A549 (cell line): ENCODE results near the gene PDPK1. TPM values are rescaled to one million over a fixed set of nuclear protein-coding genes. Genes with fewer than 3 reads are reported as not detected.

Source experiments
- ATAC-seq, 2 experiments: fragments of 200-7000 bp in 1 of 2; fragments of >200 bp in 1 of 2; cut with Nextera tagmentation in 1 of 2; cut with Tn5 transposase in 1 of 2; 3 replicates each; pipeline versions ENCODE4 v1.8.0 to v1.9.1; 2018 to 2020; ENCODE audit warnings: mild to moderate bottlenecking in 1 of 2, moderate library complexity in 1 of 2
- CTCF ChIA-PET: fragments of 300-600 bp; sonication (Branson Sonifier 250); formaldehyde crosslinking; extraction: SDS; loops from one replicate; lab custom pipeline; 2021; ENCODE audit warnings: antibody characterized with exemption, inconsistent platforms; lab: Yijun Ruan, JAX
- POLR2A ChIA-PET: fragments of 350-600 bp; formaldehyde crosslinking; extraction: SDS; loops from one replicate; lab custom pipeline; 2021; ENCODE audit warnings: antibody characterized with exemption, inconsistent platforms; lab: Yijun Ruan, JAX
- DNase-seq, 2 experiments: peaks; one replicate each; pipeline versions ENCODE4 v3.0.0 to v3.0.0-alpha.2; 2011 to 2016; ENCODE audit warnings: low read depth in 1 of 2, low spot score in 1 of 2
- FAIRE-seq: peaks from 2 replicates; lab custom pipeline; 2011; peaks lifted over from hg19 to GRCh38; lab: Jason Lieb, UNC
- H3K27ac ChIP-seq, 2 experiments: fragments of >200 bp; sonication (Bioruptor Twin); formaldehyde crosslinking; 3 replicates each; pipeline ENCODE4 v1.5.1; 2016 to 2017
- H3K4me1 ChIP-seq: fragments of >200 bp; sonication (Bioruptor Twin); formaldehyde crosslinking; 3 replicates; pipeline ENCODE4 v1.6.1; 2016
- H3K4me2 ChIP-seq: fragments of >200 bp; sonication (Bioruptor Twin); formaldehyde crosslinking; 3 replicates; pipeline ENCODE4 v1.6.1; 2016
- H3K4me3 ChIP-seq: fragments of >200 bp; sonication (Bioruptor Twin); formaldehyde crosslinking; 3 replicates; pipeline ENCODE4 v1.5.1; 2016
- H3K9me3 ChIP-seq: fragments of >200 bp; sonication (Bioruptor Twin); formaldehyde crosslinking; 3 replicates; pipeline ENCODE4 v1.6.1; 2016
- BCL3 ChIP-seq: fragments of >200 bp; sonication (Bioruptor Twin); formaldehyde crosslinking; IDR thresholded peaks from 3 replicates; pipeline ENCODE4 v1.6.1; 2016
- CBX8 ChIP-seq: fragments of 200-600 bp; sonication (generic); IDR thresholded peaks from 2 replicates; pipeline ENCODE4 v1.6.1; 2016
- CEBPB ChIP-seq, 2 experiments: fragments of >200 bp in 1 of 2; sonication (Bioruptor Twin) in 1 of 2; formaldehyde crosslinking in 1 of 2; IDR thresholded peaks; 2 replicates each; pipeline ENCODE4 v1.6.1; 2012 to 2016
- CHD2 ChIP-seq: fragments of 150-350 bp; IDR thresholded peaks from 2 replicates; pipeline ENCODE4 v1.6.1; 2014; ENCODE audit warnings: low read length; ENCODE audit not compliant: partially characterized antibody
- CTCF ChIP-seq: fragments of >200 bp; sonication (Bioruptor Twin); formaldehyde crosslinking; IDR thresholded peaks from 3 replicates; pipeline ENCODE4 v1.5.1; 2016
- EHF ChIP-seq: fragments of 250-450 bp; sonication (Bioruptor Pico); IDR thresholded peaks from 2 replicates; pipeline ENCODE4 v1.5.0; 2020; ENCODE audit warnings: mild to moderate bottlenecking
- EHMT2 ChIP-seq: fragments of 200-600 bp; sonication (generic); IDR thresholded peaks from 2 replicates; pipeline ENCODE4 v1.6.1; 2016; ENCODE audit warnings: antibody characterized with exemption, low read depth, mild to moderate bottlenecking, moderate library complexity
- EP300 ChIP-seq, 2 experiments: fragments of >200 bp; sonication (Bioruptor Twin); formaldehyde crosslinking; IDR thresholded peaks; 2 replicates in 1 of 2; 3 replicates in 1 of 2; pipeline ENCODE4 v1.6.1; 2016 to 2017
- HES2 ChIP-seq: fragments of >200 bp; sonication (Bioruptor Twin); formaldehyde crosslinking; IDR thresholded peaks from 2 replicates; pipeline ENCODE4 v1.6.1; 2016
- HOXB5 ChIP-seq: fragments of 250-450 bp; sonication (Bioruptor Pico); IDR thresholded peaks from 2 replicates; pipeline ENCODE4 v1.5.0; 2020; ENCODE audit warnings: mild to moderate bottlenecking, moderate library complexity
- JUNB ChIP-seq: fragments of >200 bp; sonication (Bioruptor Twin); formaldehyde crosslinking; IDR thresholded peaks from 2 replicates; pipeline ENCODE4 v1.6.1; 2016
- KDM5A ChIP-seq: fragments of 200-600 bp; sonication (generic); IDR thresholded peaks from 2 replicates; pipeline ENCODE4 v1.6.1; 2016; ENCODE audit warnings: antibody characterized with exemption, mild to moderate bottlenecking
- MAFK ChIP-seq: fragments of 450-650 bp; IDR thresholded peaks from 2 replicates; pipeline ENCODE4 v1.6.1; 2014; ENCODE audit not compliant: partially characterized antibody
- MYC ChIP-seq: IDR thresholded peaks from 2 replicates; pipeline ENCODE4 v1.6.1; 2012; ENCODE audit warnings: mild to moderate bottlenecking, inconsistent platforms, low read length, improper control_type of control experiment, borderline replicate concordance
- NFE2L2 ChIP-seq: fragments of 150-350 bp; conservative IDR thresholded peaks from 2 replicates; pipeline ENCODE4 v1.6.1; 2014; ENCODE audit warnings: low read length
- NR3C1 ChIP-seq: fragments of >200 bp; sonication (Bioruptor Twin); formaldehyde crosslinking; IDR thresholded peaks from 3 replicates; pipeline ENCODE4 v1.6.1; 2017
- PBX3 ChIP-seq: IDR thresholded peaks from 2 replicates; pipeline ENCODE4 v1.6.1; 2012
- POLR2A ChIP-seq: IDR thresholded peaks from 2 replicates; pipeline ENCODE4 v1.6.1; 2012; ENCODE audit warnings: mild to moderate bottlenecking, low read length
- POLR2AphosphoS2 ChIP-seq: conservative IDR thresholded peaks from 2 replicates; pipeline ENCODE4 v1.6.1; 2012; ENCODE audit warnings: low read length, improper control_type of control experiment, inconsistent platforms
- RFX5 ChIP-seq: fragments of 450-650 bp; IDR thresholded peaks from 2 replicates; pipeline ENCODE4 v1.7.1; 2014; ENCODE audit warnings: antibody characterized with exemption, mild to moderate bottlenecking, moderate library complexity
- SMC3 ChIP-seq: fragments of >200 bp; sonication (Bioruptor Twin); formaldehyde crosslinking; IDR thresholded peaks from 3 replicates; pipeline ENCODE4 v1.6.1; 2018; ENCODE audit warnings: inconsistent platforms
- SREBF2 ChIP-seq: fragments of 450-650 bp; IDR thresholded peaks from 2 replicates; pipeline ENCODE4 v1.6.1; 2014; ENCODE audit warnings: mild to moderate bottlenecking, moderate library complexity
- ZNF302 ChIP-seq: fragments of 250-450 bp; sonication (Bioruptor Pico); IDR thresholded peaks from 2 replicates; pipeline ENCODE4 v1.9.0; 2021; ENCODE audit warnings: inconsistent platforms, mild to moderate bottlenecking, moderate library complexity
- ZSCAN20 ChIP-seq: fragments of 250-450 bp; sonication (Bioruptor Pico); IDR thresholded peaks from 2 replicates; pipeline ENCODE4 v1.8.0; 2022; ENCODE audit warnings: mild to moderate bottlenecking, moderate library complexity
- WGBS: methylation state at CpG from one replicate; pipeline ENCODE4 v1.1.6; 2017; ENCODE audit errors: missing lambda C conversion rate; 5-methylcytosine and 5-hydroxymethylcytosine counted together
- polyA plus RNA-seq, 4 experiments: library from polyadenylated mRNA; depleted of rRNA in 3 of 4; stranded (reverse); fragments of >200 nt; fragmentation: RNase III in 1 of 4; extraction: RNeasy Plus Mini Kit Qiagen cat#74134 plus additional on column Dnase treatment in 1 of 4; gene quantifications; 2 replicates in 3 of 4; 3 replicates in 1 of 4; pipeline ENCODE4 v1.2.3, GENCODE V29; 2011 to 2017
- TF ChIP-seq, protein P1 (sequence below): fragments of 450-650 bp; IDR thresholded peaks from 2 replicates; pipeline ENCODE4 v1.6.1; 2014; ENCODE audit warnings: antibody characterized with exemption
- TF ChIP-seq, protein P2 (sequence below): IDR thresholded peaks from 2 replicates; pipeline ENCODE4 v1.6.1; 2012; ENCODE audit warnings: low read depth, borderline replicate concordance

The PDPK1 gene
- polyA plus RNA-seq, 2 of the 4 experiments (the other 2 are of a cell fraction): 17.7 to 29.7 TPM

- WGBS: 100% methylated on average over 4 of the region's 11 CpGs
These were observed 30.2 kb upstream of the PDPK1 start for GRCh38 chr16:2507665-2508064.

GRCh38 chr16:2508722-2509400, 29.0 kb upstream of the PDPK1 start:
- no peak for FAIRE-seq
- 84% methylated on average over 17 of the region's 18 CpGs for WGBS
- Histone ChIP-seq H3K27ac (no peak overlapping the region), H3K4me3 (no peak overlapping the region), H3K4me1 (peaks cover 5% of the 10 kb centered on the region), H3K9me3 (no peaks in the 10 kb centered on the region), H3K4me2 (no peak overlapping the region)
- no peak for DNase-seq
- no peak for ATAC-seq
- ChIA-PET CTCF (interaction anchor here (2.7 to 8.0 kb wide), 2 partner anchors 7 to 35 kb away, joined by 7 to 91 read pairs; partner anchors contain the start of gene TBC1D24), POLR2A (interaction anchor here (0.7 kb wide), 1 partner anchor 21 kb away, joined by 3 read pairs; no protein-coding TSS in a partner anchor)
- TF ChIP-seq ZNF302 (CRISPR knock-in tag) (no peak), SREBF2 (no peak)

More at GRCh38 chr16:2507665-2508064, 30.2 kb upstream of the PDPK1 start:
- ATAC-seq (no peak), FAIRE-seq (no peak), DNase-seq (no peak)
- H3K9me3 ChIP-seq: no peaks in the 10 kb centered on the region
- H3K4me1 ChIP-seq: peaks cover 8% of the 10 kb centered on the region
- TF ChIP-seq EP300 (IDR thresholded peaks at IDR 0.05) (no peak), EHF (CRISPR knock-in tag) (no peak), POLR2AphosphoS2 (no peak), HES2 (no peak)
- H3K4me2 ChIP-seq: no peak overlapping the region
- ChIA-PET CTCF (interaction anchor here (2.7 kb wide), 1 partner anchor 33 kb away, joined by 7 read pairs; the partner anchor contains the start of gene TBC1D24), POLR2A (no interaction called here)
- H3K4me3 ChIP-seq: no peak overlapping the region
- H3K27ac ChIP-seq: no peak overlapping the region

DNA sequence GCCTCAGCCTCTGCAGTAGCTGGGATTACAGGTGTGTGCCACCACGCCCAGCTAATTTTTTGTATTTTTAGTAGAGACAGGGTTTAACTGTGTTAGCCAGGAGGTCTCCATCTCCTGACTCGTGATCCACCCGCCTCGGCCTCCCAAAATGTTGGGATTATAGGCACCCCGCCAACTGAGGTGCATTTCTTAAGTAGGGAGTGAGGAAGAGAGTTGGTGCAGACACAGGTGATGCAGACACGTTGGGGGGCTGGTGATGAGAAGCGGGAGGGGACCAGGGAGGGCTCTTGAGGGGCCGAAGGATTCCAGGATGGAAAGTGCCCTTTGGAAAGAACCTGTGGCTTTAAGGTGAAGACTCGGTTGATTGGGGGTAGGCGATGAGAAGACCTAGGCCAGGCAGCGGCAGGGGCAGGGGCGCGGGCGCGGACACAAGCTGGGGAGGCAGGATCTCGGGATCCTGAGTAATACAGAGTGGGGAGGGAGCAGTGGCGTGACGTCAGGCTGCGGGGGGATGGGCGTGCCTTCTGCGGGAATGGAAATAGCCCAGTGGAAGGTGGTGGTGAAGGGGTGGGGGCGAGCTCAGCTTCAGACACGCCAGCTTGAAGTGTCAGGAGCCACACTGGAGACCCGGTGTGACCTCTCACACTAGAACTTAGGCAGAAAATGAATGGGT, 26.6 kb upstream of the PDPK1 start:
- peaks cover 20% of the 10 kb centered on the region for H3K4me1 ChIP-seq
- H3K27ac ChIP-seq: no peak overlapping the region
- H3K4me3 ChIP-seq: no peak overlapping the region
- ATAC-seq (no peak), DNase-seq (no peak), FAIRE-seq (no peak)
- ChIA-PET CTCF (interaction anchor here (1.1 to 8.0 kb wide), 2 partner anchors 9 to 80 kb away, joined by 3 to 91 read pairs; no protein-coding TSS in a partner anchor), POLR2A (no interaction called here)
- 75% methylated on average over 24 of the region's 24 CpGs for WGBS
- no peaks in the 10 kb centered on the region for H3K9me3 ChIP-seq
- TF ChIP-seq NR3C1: no peak
- no peak for TF ChIP-seq EHMT2
- no peak for TF ChIP-seq KDM5A
- TF ChIP-seq, protein P1, sequence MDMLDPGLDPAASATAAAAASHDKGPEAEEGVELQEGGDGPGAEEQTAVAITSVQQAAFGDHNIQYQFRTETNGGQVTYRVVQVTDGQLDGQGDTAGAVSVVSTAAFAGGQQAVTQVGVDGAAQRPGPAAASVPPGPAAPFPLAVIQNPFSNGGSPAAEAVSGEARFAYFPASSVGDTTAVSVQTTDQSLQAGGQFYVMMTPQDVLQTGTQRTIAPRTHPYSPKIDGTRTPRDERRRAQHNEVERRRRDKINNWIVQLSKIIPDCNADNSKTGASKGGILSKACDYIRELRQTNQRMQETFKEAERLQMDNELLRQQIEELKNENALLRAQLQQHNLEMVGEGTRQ: no peak
- TF ChIP-seq HOXB5: no peak
- no peak for TF ChIP-seq MYC
- no peak for TF ChIP-seq JUNB
- no peak for TF ChIP-seq CTCF
- TF ChIP-seq POLR2A: no peak
- no peak for TF ChIP-seq CHD2
- TF ChIP-seq, protein P2, sequence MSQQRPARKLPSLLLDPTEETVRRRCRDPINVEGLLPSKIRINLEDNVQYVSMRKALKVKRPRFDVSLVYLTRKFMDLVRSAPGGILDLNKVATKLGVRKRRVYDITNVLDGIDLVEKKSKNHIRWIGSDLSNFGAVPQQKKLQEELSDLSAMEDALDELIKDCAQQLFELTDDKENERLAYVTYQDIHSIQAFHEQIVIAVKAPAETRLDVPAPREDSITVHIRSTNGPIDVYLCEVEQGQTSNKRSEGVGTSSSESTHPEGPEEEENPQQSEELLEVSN: no peak
- TF ChIP-seq BCL3: no peak
- no peak for TF ChIP-seq CEBPB (IDR thresholded peaks at IDR 0.05)
- no peak for TF ChIP-seq MAFK
- no peak for TF ChIP-seq SMC3
- no peak for TF ChIP-seq NFE2L2
- no peak for TF ChIP-seq ZSCAN20
- no peak for TF ChIP-seq RFX5
- TF ChIP-seq PBX3: no peak
- no peak for TF ChIP-seq CBX8
- H3K4me2 ChIP-seq: no peak overlapping the region
